GM23248 (cell line): ENCODE measurements around the gene AARS2.

ENCODE experiments used
- EZH2 ChIP-seq: fragments of 200-600 bp; sonication (generic); IDR thresholded peaks from 2 replicates; pipeline ENCODE4 v1.6.1; 2018; ENCODE audit warnings: antibody characterized with exemption, mild to moderate bottlenecking; ENCODE audit not compliant: insufficient read depth, poor library complexity, severe bottlenecking
- EZH2phosphoT487 ChIP-seq: fragments of 200-600 bp; sonication (generic); IDR thresholded peaks from 2 replicates; pipeline ENCODE4 v1.6.1; 2018; ENCODE audit warnings: antibody characterized with exemption, moderate library complexity, mild to moderate bottlenecking, low read depth; ENCODE audit not compliant: insufficient read depth

- no peak for TF ChIP-seq EZH2
- no peak for TF ChIP-seq EZH2phosphoT487
Observed at GRCh38 chr6:44333273-44333919, 20.2 kb upstream of the AARS2 start.
